GM12878 (cell line): ENCODE results near the gene CACNG5. TPM values are rescaled to one million over a fixed set of nuclear protein-coding genes. Genes with fewer than 3 reads are reported as not detected.
A peak's percentile ranks its signal among the peaks of the same experiment; 100 is the strongest.

ENCODE experiments used
- ATAC-seq: fragments of 200-7000 bp; cut with Tn5 transposase; 3 replicates; pipeline ENCODE4 v1.9.1; 2020; ENCODE audit warnings: mild to moderate bottlenecking, moderate library complexity
- BruUV-seq: library from RNA; stranded (reverse); fragments of 400-500 nt; replicated peaks from 2 replicates; lab custom pipeline; 2021; lab: Mats Ljungman, UMichigan
- CTCF ChIA-PET: fragments of 300-600 bp; sonication (Branson Sonifier 250); formaldehyde crosslinking; extraction: SDS; loops from one replicate; lab custom pipeline; 2021; ENCODE audit warnings: inconsistent platforms; lab: Yijun Ruan, JAX
- POLR2A ChIA-PET: fragments of 350-600 bp; formaldehyde crosslinking; extraction: SDS; loops from one replicate; lab custom pipeline; 2021; ENCODE audit warnings: inconsistent platforms; lab: Charles Lee
- RAD21 ChIA-PET: fragments of 300-600 bp; sonication (Branson Sonifier 250); formaldehyde crosslinking; loops from one replicate; lab custom pipeline; 2023; ENCODE audit warnings: antibody characterized with exemption; ENCODE audit not compliant: unreplicated experiment; lab: Charles Lee
- SMC1A ChIA-PET: fragments of 300-600 bp; sonication (Branson Sonifier 250); formaldehyde crosslinking; loops from one replicate; lab custom pipeline; 2023; ENCODE audit not compliant: unreplicated experiment, uncharacterized antibody; lab: Charles Lee
- DNase-seq: peaks from one replicate; pipeline ENCODE4 v3.0.0-alpha.2; 2011; ENCODE audit warnings: low read depth, low spot score
- FAIRE-seq: peaks from 3 replicates; lab custom pipeline; 2011; peaks lifted over from hg19 to GRCh38; lab: Jason Lieb, UNC
- H2AFZ ChIP-seq: 2 replicates; pipeline ENCODE4 v1.6.0; 2011; ENCODE audit warnings: low read depth, low read length, control low read depth; ENCODE audit not compliant: control insufficient read depth
- H3K27ac ChIP-seq: 2 replicates; pipeline ENCODE4 v1.5.1; 2011; ENCODE audit warnings: control low read depth; ENCODE audit not compliant: control insufficient read depth, insufficient read depth
- H3K27me3 ChIP-seq, 2 experiments: replicated peaks in 1 of 2; 2 replicates each; pipeline versions ENCODE4 v1.6.0 to v1.6.1; 2011; ENCODE audit warnings: low read length in 1 of 2; ENCODE audit not compliant: control insufficient read depth in 2 of 2, insufficient read depth in 2 of 2
- H3K36me3 ChIP-seq, 2 experiments: 2 replicates each; pipeline ENCODE4 v1.5.1; 2011; ENCODE audit warnings: low read length in 1 of 2; ENCODE audit not compliant: control insufficient read depth in 2 of 2, insufficient read depth in 2 of 2
- H3K4me1 ChIP-seq: 2 replicates; pipeline ENCODE4 v1.6.1; 2011; ENCODE audit warnings: mild to moderate bottlenecking, low read length, moderate library complexity, mixed read lengths; ENCODE audit not compliant: control insufficient read depth, insufficient read depth
- H3K4me2 ChIP-seq: 2 replicates; pipeline ENCODE4 v1.6.0; 2011; ENCODE audit warnings: control low read depth; ENCODE audit not compliant: control insufficient read depth, insufficient read depth
- H3K4me3 ChIP-seq: fragments of 200-600 bp; sonication (generic); 2 replicates; pipeline ENCODE4 v1.5.1; 2016
- H3K79me2 ChIP-seq: 2 replicates; pipeline ENCODE4 v1.6.0; 2011; ENCODE audit warnings: low read length; ENCODE audit not compliant: control insufficient read depth, insufficient read depth
- H3K9ac ChIP-seq: 2 replicates; pipeline ENCODE4 v1.8.0; 2011; ENCODE audit warnings: low read length, control low read depth, mixed read lengths; ENCODE audit not compliant: control insufficient read depth, insufficient read depth
- H3K9me3 ChIP-seq: replicated peaks from 3 replicates; pipeline ENCODE4 v1.5.1; 2011; ENCODE audit warnings: mild to moderate bottlenecking, low read length; ENCODE audit not compliant: control insufficient read depth, insufficient read depth
- H4K20me1 ChIP-seq: 2 replicates; pipeline ENCODE4 v1.6.0; 2011; ENCODE audit not compliant: control insufficient read depth, insufficient read depth
- HCFC1 ChIP-seq: fragments of 150-350 bp; IDR thresholded peaks from 2 replicates; pipeline ENCODE4 v1.6.1; 2014; ENCODE audit warnings: low read length
- NBN ChIP-seq: fragments of 450-650 bp; IDR thresholded peaks from 2 replicates; pipeline ENCODE4 v1.6.1; 2016
- NFYB ChIP-seq: IDR thresholded peaks from 2 replicates; pipeline ENCODE4 v1.6.1; 2011; ENCODE audit warnings: low read depth, mild to moderate bottlenecking, low read length, improper control_type of control experiment, moderate library complexity; ENCODE audit not compliant: insufficient read depth
- NR2F1 ChIP-seq: fragments of 450-650 bp; conservative IDR thresholded peaks from 2 replicates; pipeline ENCODE4 v1.6.1; 2017; ENCODE audit warnings: mild to moderate bottlenecking
- SIX5 ChIP-seq: IDR thresholded peaks from 2 replicates; pipeline ENCODE4 v1.6.1; 2011; ENCODE audit warnings: mild to moderate bottlenecking, low read depth, low read length, moderate library complexity; ENCODE audit not compliant: severe bottlenecking
- ZNF384 ChIP-seq: IDR thresholded peaks from 2 replicates; pipeline ENCODE4 v1.6.1; 2012; ENCODE audit warnings: low read depth, mild to moderate bottlenecking, low read length, improper control_type of control experiment, borderline replicate concordance
- WGBS: methylation state at CpG from one replicate; pipeline ENCODE4 v1.1.6; 2016; ENCODE audit warnings: low lambda C conversion rate; ENCODE audit not compliant: insufficient replicate concordance, insufficient coverage; ENCODE audit errors: missing lambda C conversion rate; 5-methylcytosine and 5-hydroxymethylcytosine counted together
- in situ Hi-C: fragments of 300-500 bp; cut with MboI; formaldehyde crosslinking; loops from 9 replicates; pipeline ENCODE4 v1.14.3; 2018; ENCODE audit warnings: mixed read lengths
- intact Hi-C: fragments of 100-400 bp; cut with micrococcal nuclease; formaldehyde crosslinking; loops from one replicate; pipeline ENCODE4 v1.14.2; 2022; ENCODE audit not compliant: unreplicated experiment
- polyA plus RNA-seq, 11 experiments: library from polyadenylated mRNA; depleted of rRNA in 4 of 11; unstranded in 6 of 11; stranded (reverse) in 5 of 11; fragments of >200 nt; fragmentation: Nextera tagmentation in 4 of 11; fragmentation: Illumina TruSeq in 1 of 11; extraction: Ambion mirVana in 4 of 11; extraction: Trizol in 1 of 11; gene quantifications; 1 replicate in 1 of 11; 2 replicates in 10 of 11; pipeline versions ENCODE4 v1.2.1 to v1.2.3, GENCODE V29; 2011 to 2016; ENCODE audit warnings: inconsistent platforms in 2 of 11, missing spikeins in 2 of 11, low read depth in 1 of 11
- total RNA-seq, 4 experiments: library from RNA; depleted of rRNA in 3 of 4; stranded (reverse); fragments of >200 nt in 3 of 4; fragmentation: Illumina TruSeq in 1 of 4; extraction: Trizol in 1 of 4; gene quantifications; 2 replicates each; pipeline versions ENCODE4 v1.2.1 to v1.2.3, GENCODE V29; 2013 to 2021
- TF ChIP-seq, protein P1 (sequence below): fragments of 450-650 bp; IDR thresholded peaks from 2 replicates; pipeline ENCODE4 v1.6.1; 2016; ENCODE audit warnings: mild to moderate bottlenecking, moderate library complexity, borderline replicate concordance
- TF ChIP-seq, protein P2 (sequence below): IDR thresholded peaks from 2 replicates; pipeline ENCODE4 v1.6.1; 2011; ENCODE audit warnings: low read depth, mild to moderate bottlenecking, low read length, moderate library complexity, borderline replicate concordance; ENCODE audit errors: extremely low read depth
- TF ChIP-seq, protein P3 (sequence below): IDR thresholded peaks from 2 replicates; pipeline ENCODE4 v1.6.1; 2011; ENCODE audit warnings: borderline replicate concordance, low read depth, mild to moderate bottlenecking, moderate library complexity, mixed read lengths, low read length; ENCODE audit not compliant: insufficient read depth; ENCODE audit errors: extremely low read length

Gene CACNG5
- total and polyA plus RNA-seq, 10 of the 15 experiments (the other 5 are each of a cell fraction or from before 2014, with no cell fraction given), result not detected

DNA sequence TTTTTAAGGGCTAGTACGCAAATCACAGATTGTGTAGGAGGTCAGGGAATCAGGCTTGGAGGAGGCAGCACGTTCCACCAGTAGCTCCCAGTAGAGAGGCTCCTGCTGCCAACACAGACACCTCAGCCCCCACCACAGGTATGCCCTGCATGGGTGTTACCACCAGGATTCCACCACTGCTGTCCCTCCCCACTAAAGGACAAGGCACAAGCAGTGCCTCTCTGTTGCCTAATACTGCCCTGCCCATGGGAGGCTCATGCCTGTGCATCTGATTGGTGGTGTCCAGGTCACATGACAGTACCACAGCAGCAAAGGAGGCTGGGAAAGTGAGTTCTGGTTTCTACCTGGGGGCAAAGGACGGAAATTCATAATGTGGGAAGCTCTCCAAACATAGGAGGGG lies 96.0 kb downstream of the CACNG5 start:
- ChIA-PET SMC1A (interaction anchor here (1.2 kb wide), 1 partner anchor 151 kb away, joined by 3 read pairs; no protein-coding TSS in a partner anchor), RAD21 (no interaction called here), POLR2A (interaction anchor here (0.6 kb wide), 1 partner anchor 428 kb away, joined by 6 read pairs; no protein-coding TSS in a partner anchor), CTCF (interaction anchor here (0.6 kb wide), 1 partner anchor 216 kb away, joined by 3 read pairs; no protein-coding TSS in a partner anchor)
- no TSS peak for BruUV-seq
- no peaks in the 10 kb centered on the region for H3K36me3 ChIP-seq
- H3K4me2 ChIP-seq, result no peak overlapping the region
- no peaks in the 10 kb centered on the region for H3K79me2 ChIP-seq
- H4K20me1 ChIP-seq, result no peaks in the 10 kb centered on the region
- 0 out of 3 replicates have a peak, but pooled peaks have one; percentile 32 for ATAC-seq
- H3K27me3 ChIP-seq, result no peaks in the 10 kb centered on the region; a peak in 1 of 4 replicates
- no peaks in the 10 kb centered on the region for H3K4me1 ChIP-seq
- H3K9ac ChIP-seq, result no peak overlapping the region
- FAIRE-seq, result no peak
- no peak overlapping the region for H2AFZ ChIP-seq
- WGBS, result 3% methylated on average over 3 of the region's 3 CpGs
- intact Hi-C loops, result no loop called here
- no peak overlapping the region for H3K27ac ChIP-seq
- no peaks in the 10 kb centered on the region; the same call in 1 of the 3 replicates for H3K9me3 ChIP-seq
- TF ChIP-seq, protein P1, sequence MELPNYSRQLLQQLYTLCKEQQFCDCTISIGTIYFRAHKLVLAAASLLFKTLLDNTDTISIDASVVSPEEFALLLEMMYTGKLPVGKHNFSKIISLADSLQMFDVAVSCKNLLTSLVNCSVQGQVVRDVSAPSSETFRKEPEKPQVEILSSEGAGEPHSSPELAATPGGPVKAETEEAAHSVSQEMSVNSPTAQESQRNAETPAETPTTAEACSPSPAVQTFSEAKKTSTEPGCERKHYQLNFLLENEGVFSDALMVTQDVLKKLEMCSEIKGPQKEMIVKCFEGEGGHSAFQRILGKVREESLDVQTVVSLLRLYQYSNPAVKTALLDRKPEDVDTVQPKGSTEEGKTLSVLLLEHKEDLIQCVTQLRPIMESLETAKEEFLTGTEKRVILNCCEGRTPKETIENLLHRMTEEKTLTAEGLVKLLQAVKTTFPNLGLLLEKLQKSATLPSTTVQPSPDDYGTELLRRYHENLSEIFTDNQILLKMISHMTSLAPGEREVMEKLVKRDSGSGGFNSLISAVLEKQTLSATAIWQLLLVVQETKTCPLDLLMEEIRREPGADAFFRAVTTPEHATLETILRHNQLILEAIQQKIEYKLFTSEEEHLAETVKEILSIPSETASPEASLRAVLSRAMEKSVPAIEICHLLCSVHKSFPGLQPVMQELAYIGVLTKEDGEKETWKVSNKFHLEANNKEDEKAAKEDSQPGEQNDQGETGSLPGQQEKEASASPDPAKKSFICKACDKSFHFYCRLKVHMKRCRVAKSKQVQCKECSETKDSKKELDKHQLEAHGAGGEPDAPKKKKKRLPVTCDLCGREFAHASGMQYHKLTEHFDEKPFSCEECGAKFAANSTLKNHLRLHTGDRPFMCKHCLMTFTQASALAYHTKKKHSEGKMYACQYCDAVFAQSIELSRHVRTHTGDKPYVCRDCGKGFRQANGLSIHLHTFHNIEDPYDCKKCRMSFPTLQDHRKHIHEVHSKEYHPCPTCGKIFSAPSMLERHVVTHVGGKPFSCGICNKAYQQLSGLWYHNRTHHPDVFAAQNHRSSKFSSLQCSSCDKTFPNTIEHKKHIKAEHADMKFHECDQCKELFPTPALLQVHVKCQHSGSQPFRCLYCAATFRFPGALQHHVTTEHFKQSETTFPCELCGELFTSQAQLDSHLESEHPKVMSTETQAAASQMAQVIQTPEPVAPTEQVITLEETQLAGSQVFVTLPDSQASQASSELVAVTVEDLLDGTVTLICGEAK, result no peak
- TF ChIP-seq HCFC1, result 0 out of 2 replicates have a peak, but pooled peaks have one; percentile 27
- TF ChIP-seq NBN, result no peak
- TF ChIP-seq, protein P2, sequence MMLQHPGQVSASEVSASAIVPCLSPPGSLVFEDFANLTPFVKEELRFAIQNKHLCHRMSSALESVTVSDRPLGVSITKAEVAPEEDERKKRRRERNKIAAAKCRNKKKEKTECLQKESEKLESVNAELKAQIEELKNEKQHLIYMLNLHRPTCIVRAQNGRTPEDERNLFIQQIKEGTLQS, result 0 out of 2 replicates have a peak, but pooled peaks have one; percentile 32
- no peak for TF ChIP-seq ZNF384
- TF ChIP-seq, protein P3, sequence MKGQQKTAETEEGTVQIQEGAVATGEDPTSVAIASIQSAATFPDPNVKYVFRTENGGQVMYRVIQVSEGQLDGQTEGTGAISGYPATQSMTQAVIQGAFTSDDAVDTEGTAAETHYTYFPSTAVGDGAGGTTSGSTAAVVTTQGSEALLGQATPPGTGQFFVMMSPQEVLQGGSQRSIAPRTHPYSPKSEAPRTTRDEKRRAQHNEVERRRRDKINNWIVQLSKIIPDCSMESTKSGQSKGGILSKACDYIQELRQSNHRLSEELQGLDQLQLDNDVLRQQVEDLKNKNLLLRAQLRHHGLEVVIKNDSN, result peak; percentile 47
- no peak for TF ChIP-seq NR2F1
- TF ChIP-seq SIX5, result peak; percentile 42
- peak; percentile 79 for TF ChIP-seq NFYB
- in situ Hi-C loops, result no loop called here
- no peak for DNase-seq
- no peak overlapping the region for H3K4me3 ChIP-seq
